ENCODE measurements around the gene ACMSD.

- no peak for TF ChIP-seq CTCF (IDR thresholded peaks at IDR 0.05)
- no peak for TF ChIP-seq POLR2A (IDR thresholded peaks at IDR 0.05)
These were observed 46.8 kb upstream of the ACMSD start for GRCh38 chr2:134791616-134792015.

All from testis (tissue), 2 donors.